AG04450 (cell line): ENCODE results near the gene PARD6G. TPM values are rescaled to one million over a fixed set of nuclear protein-coding genes. Genes with fewer than 3 reads are reported as not detected.

Source experiments
- CTCF ChIA-PET: fragments of 300-600, 350-600 bp; formaldehyde crosslinking; extraction: SDS; loops from one replicate; lab custom pipeline; 2022; ENCODE audit warnings: antibody characterized with exemption, inconsistent platforms; lab: Charles Lee
- POLR2A ChIA-PET: fragments of 350-600 bp; formaldehyde crosslinking; extraction: SDS; loops from one replicate; lab custom pipeline; 2021; ENCODE audit warnings: antibody characterized with exemption, inconsistent platforms; lab: Yijun Ruan, JAX
- DNase-seq: peaks from one replicate; pipeline ENCODE4 v3.0.0-alpha.2; 2011; ENCODE audit warnings: low read depth, low spot score
- H3K27ac ChIP-seq: one replicate; pipeline ENCODE4 v1.5.1; 2012; ENCODE audit warnings: low read depth, low read length, control low read depth
- H3K27me3 ChIP-seq: one replicate; pipeline ENCODE4 v1.6.0; 2012; ENCODE audit warnings: low read length; ENCODE audit not compliant: control insufficient read depth, insufficient read depth
- H3K4me3 ChIP-seq: 2 replicates; pipeline ENCODE4 v1.5.1; 2011; ENCODE audit warnings: mild to moderate bottlenecking, low read depth, low read length, control low read depth
- H3K9me3 ChIP-seq: 2 replicates; pipeline ENCODE4 v1.5.1; 2012; ENCODE audit warnings: low read length; ENCODE audit not compliant: control insufficient read depth, insufficient read depth
- CTCF ChIP-seq: IDR thresholded peaks from 2 replicates; pipeline ENCODE4 v1.5.1; 2011; ENCODE audit warnings: low read depth, low read length, control low read depth, inconsistent platforms
- polyA plus RNA-seq: library from polyadenylated mRNA; depleted of rRNA; stranded (reverse); fragments of >200 nt; gene quantifications from 2 replicates; pipeline ENCODE4 v1.2.3, GENCODE V29; 2011

Gene PARD6G
- polyA plus RNA-seq, 1 experiment: 11.2 TPM

GRCh38 chr18:80179857-80180558 lies 67.3 kb downstream of the PARD6G start:
- CTCF ChIA-PET: interaction anchor here (0.9 to 1.0 kb wide), 2 partner anchors 8 to 9 kb away, joined by 3 read pairs; no protein-coding TSS in a partner anchor
- POLR2A ChIA-PET: no interaction called here

GRCh38 chr18:80178935-80179818 lies 68.1 kb downstream of the PARD6G start:
- Histone ChIP-seq H3K9me3 (no peaks in the 10 kb centered on the region; the same call in 1 of the 2 replicates), H3K27ac (no peak overlapping the region), H3K27me3 (no peaks in the 10 kb centered on the region), H3K4me3 (no peak overlapping the region)
- TF ChIP-seq CTCF: no peak
- POLR2A ChIA-PET: no interaction called here
- CTCF ChIA-PET: interaction anchor here (0.9 kb wide), 1 partner anchor 8 kb away, joined by 3 read pairs; no protein-coding TSS in a partner anchor
- DNase-seq: no peak

More at GRCh38 chr18:80179857-80180558, 67.3 kb downstream of the PARD6G start:
- no peak for TF ChIP-seq CTCF
- Histone ChIP-seq H3K9me3 (no peaks in the 10 kb centered on the region; the same call in 1 of the 2 replicates), H3K4me3 (no peak overlapping the region), H3K27ac (no peak overlapping the region), H3K27me3 (no peaks in the 10 kb centered on the region)
- DNase-seq: no peak

GRCh38 chr18:80177128-80177527 lies 70.2 kb downstream of the PARD6G start:
- no peak for TF ChIP-seq CTCF
- Histone ChIP-seq H3K9me3 (no peaks in the 10 kb centered on the region; the same call in 1 of the 2 replicates), H3K27me3 (no peaks in the 10 kb centered on the region), H3K27ac (no peak overlapping the region), H3K4me3 (no peak overlapping the region)
- DNase-seq: no peak
- ChIA-PET CTCF (no interaction called here), POLR2A (no interaction called here)

GRCh38 chr18:80176334-80177073 lies 70.8 kb downstream of the PARD6G start:
- TF ChIP-seq CTCF: no peak
- ChIA-PET CTCF (interaction anchor here (0.8 to 1.1 kb wide), 2 partner anchors 19 to 20 kb away, joined by 3 to 6 read pairs; no protein-coding TSS in a partner anchor), POLR2A (no interaction called here)
- DNase-seq: peak; percentile 32
- Histone ChIP-seq H3K27me3 (no peaks in the 10 kb centered on the region), H3K9me3 (no peaks in the 10 kb centered on the region; the same call in 1 of the 2 replicates), H3K27ac (no peak overlapping the region), H3K4me3 (no peak overlapping the region)
